Measurements from ENCODE around the gene PRDM5.
"Not testable (repeated sequence)": the region's sequence is repeated elsewhere in the genome, so short reads cannot be mapped to it uniquely, and the experiment has no call there.

The PRDM5 gene

DNA sequence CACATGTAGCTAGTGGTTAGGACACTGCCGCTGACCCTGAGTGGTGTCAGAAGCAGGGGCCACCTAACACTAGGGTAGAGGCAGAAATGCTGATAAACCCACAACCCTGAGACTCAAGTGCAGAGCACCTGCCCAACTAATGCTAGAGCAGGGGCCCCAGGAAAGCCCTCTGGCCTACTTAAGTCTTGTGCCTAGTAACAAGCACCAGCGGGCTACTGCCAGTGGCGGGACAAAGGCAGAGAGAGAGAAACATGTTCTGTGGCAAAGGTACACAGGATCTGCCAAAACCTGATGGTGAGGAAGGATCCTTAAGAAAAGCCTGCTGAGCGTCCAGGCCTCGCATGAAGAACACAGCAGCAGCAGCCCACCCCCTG is 172.4 kb downstream of the PRDM5 start:
- WGBS = 98% methylated on average over 5 of the region's 5 CpGs
- H3K9ac ChIP-seq (ENCODE audit: low read depth, low read length) = no peak overlapping the region
- H3K4me1 ChIP-seq (ENCODE audit: insufficient read depth, low read length) = peaks cover 6% of the 10 kb centered on the region; the same call in 1 of the 2 replicates
- no peak overlapping the region for H3K4me3 ChIP-seq (ENCODE audit: low read length)
- peaks cover 10% of the 10 kb centered on the region; the same call in 1 of the 2 replicates for H3K9me3 ChIP-seq (ENCODE audit: insufficient read depth, low read depth, low read length)
- H3K27ac ChIP-seq (ENCODE audit: low read depth, low read length) = no peak overlapping the region
- H3K27me3 ChIP-seq (ENCODE audit: insufficient read depth, low read length) = no peaks in the 10 kb centered on the region
- H3K36me3 ChIP-seq (ENCODE audit: insufficient read depth, low read length) = peaks cover 19% of the 10 kb centered on the region

DNA sequence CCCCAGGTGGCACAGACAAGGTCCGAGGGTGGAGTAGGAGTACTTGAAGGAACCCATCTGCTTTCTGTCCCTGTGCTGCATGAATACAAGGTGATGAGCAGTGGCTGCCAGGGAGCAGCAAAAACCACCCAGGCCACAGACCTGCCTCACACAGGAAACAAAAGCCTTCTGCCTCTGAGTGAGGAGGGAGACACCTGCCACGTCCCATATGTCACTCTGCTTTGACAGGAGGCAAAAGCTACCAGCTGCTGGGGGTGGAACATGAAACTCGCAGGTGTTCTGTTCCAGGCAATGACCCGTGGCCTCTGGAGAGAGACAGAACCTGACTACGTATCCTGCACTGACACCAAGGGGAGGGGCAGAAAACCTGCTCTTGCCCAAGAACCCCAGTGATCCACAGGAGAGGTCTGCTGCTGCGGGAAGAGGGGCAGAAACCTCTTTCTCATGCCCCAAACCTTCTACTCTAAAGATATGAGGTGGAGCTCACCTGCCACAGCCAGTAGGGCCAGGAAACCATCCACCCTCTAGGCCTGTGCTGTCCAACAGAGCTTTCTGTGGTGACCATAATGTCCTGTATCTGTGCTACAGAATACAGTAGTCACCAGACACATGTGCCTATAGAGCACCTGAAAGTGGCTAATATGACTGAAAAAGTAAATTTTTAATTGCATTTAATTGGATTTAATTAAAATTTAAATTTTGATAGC is 172.9 kb downstream of the PRDM5 start:
- Histone ChIP-seq H3K4me3 (ENCODE audit: low read length) (no peak overlapping the region), H3K4me1 (ENCODE audit: insufficient read depth, low read length) (peaks cover 6% of the 10 kb centered on the region; the same call in 1 of the 2 replicates), H3K9me3 (ENCODE audit: insufficient read depth, low read depth, low read length) (peaks cover 10% of the 10 kb centered on the region; the same call in 1 of the 2 replicates), H3K9ac (ENCODE audit: low read depth, low read length) (no peak overlapping the region), H3K27me3 (ENCODE audit: insufficient read depth, low read length) (no peaks in the 10 kb centered on the region), H3K27ac (ENCODE audit: low read depth, low read length) (no peak overlapping the region), H3K36me3 (ENCODE audit: insufficient read depth, low read length) (peaks cover 19% of the 10 kb centered on the region)
- 91% methylated on average over 6 of the region's 6 CpGs for WGBS

DNA sequence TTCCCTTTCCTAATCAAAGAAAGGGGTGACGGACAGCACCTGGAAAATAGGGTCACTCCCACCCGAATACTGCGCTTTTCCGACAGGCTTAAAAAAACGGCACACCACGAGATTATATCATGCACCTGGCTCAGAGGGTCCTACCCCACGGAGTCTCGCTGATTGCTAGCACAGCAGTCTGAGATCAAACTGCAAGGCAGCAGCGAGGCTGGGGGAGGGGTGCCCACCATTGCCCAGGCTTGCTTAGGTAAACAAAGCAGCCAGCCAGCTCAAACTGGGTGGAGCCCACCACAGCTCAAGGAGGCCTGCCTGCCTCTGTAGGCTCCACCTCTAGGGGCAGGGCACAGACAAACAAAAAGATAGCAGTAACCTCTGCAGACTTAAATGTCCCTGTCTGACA is 180.9 kb downstream of the PRDM5 start:
- Histone ChIP-seq H3K4me3 (ENCODE audit: low read length) (peak overlapping the region; percentile 37), H3K9ac (ENCODE audit: low read depth, low read length) (peak overlapping the region; percentile 57; the same call in 1 of the 2 replicates)
- not testable (repeated sequence) for H3K27ac ChIP-seq (ENCODE audit: low read depth, low read length); H3K27me3 ChIP-seq (ENCODE audit: insufficient read depth, low read length); H3K36me3 ChIP-seq (ENCODE audit: insufficient read depth, low read length); H3K4me1 ChIP-seq (ENCODE audit: insufficient read depth, low read length); H3K9me3 ChIP-seq (ENCODE audit: insufficient read depth, low read depth, low read length)
- WGBS = 60% methylated on average over 9 of the region's 9 CpGs

DNA sequence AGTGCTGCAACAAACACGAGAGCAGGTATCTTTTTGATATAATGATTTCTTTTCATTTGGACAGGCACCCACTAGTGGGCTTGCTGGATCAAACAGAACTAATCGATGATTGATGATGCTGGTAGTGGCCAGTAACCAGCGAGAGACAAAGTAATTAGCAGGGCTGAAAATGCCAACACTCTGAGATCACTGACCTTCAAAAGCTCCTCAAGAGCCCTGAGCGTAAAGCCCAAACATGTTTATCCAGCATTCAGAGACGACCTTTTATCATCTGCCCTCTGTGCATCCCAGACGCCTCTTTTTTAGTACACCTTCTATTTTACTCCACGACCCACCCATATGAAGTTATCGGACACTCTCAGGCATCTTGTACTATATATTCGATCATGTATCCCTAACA is 186.2 kb downstream of the PRDM5 start:
- no peaks in the 10 kb centered on the region for H3K36me3 ChIP-seq (ENCODE audit: insufficient read depth, low read length)
- no peak overlapping the region for H3K27ac ChIP-seq (ENCODE audit: low read depth, low read length)
- no peak overlapping the region for H3K9ac ChIP-seq (ENCODE audit: low read depth, low read length)
- 0 out of 2 replicates have a peak, but pooled peaks cover 4% of the 10 kb centered on the region for H3K4me1 ChIP-seq (ENCODE audit: insufficient read depth, low read length)
- H3K4me3 ChIP-seq (ENCODE audit: low read length) = no peak overlapping the region
- H3K9me3 ChIP-seq (ENCODE audit: insufficient read depth, low read depth, low read length) = no peaks in the 10 kb centered on the region
- WGBS = 91% methylated on average over 9 of the region's 9 CpGs
- H3K27me3 ChIP-seq (ENCODE audit: insufficient read depth, low read length) = no peaks in the 10 kb centered on the region

DNA sequence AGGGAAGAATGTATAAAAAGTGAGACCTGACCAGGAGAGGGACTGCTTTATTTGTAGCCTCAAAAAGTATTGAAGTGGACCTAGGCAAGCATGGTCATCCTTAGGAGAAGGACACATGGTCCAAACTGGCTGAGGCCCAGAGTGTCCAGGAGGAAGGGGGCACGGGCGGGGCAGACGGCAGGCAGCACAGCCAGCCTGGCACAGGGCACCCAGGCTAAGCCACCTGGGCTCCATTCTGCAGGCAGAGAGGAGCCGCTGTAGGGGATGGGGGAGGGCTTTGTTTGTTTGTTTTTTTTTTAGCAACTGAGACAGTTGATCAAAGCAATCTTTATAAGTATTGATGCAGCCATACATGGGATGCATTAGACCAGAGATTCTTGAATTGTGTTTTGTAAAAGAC is 188.6 kb downstream of the PRDM5 start:
- Histone ChIP-seq H3K4me3 (ENCODE audit: low read length) (no peak overlapping the region), H3K27ac (ENCODE audit: low read depth, low read length) (no peak overlapping the region), H3K36me3 (ENCODE audit: insufficient read depth, low read length) (no peaks in the 10 kb centered on the region), H3K9ac (ENCODE audit: low read depth, low read length) (no peak overlapping the region), H3K4me1 (ENCODE audit: insufficient read depth, low read length) (0 out of 2 replicates have a peak, but pooled peaks cover 11% of the 10 kb centered on the region), H3K27me3 (ENCODE audit: insufficient read depth, low read length) (no peaks in the 10 kb centered on the region), H3K9me3 (ENCODE audit: insufficient read depth, low read depth, low read length) (no peaks in the 10 kb centered on the region)
- WGBS = 97% methylated on average over 4 of the region's 4 CpGs

DNA sequence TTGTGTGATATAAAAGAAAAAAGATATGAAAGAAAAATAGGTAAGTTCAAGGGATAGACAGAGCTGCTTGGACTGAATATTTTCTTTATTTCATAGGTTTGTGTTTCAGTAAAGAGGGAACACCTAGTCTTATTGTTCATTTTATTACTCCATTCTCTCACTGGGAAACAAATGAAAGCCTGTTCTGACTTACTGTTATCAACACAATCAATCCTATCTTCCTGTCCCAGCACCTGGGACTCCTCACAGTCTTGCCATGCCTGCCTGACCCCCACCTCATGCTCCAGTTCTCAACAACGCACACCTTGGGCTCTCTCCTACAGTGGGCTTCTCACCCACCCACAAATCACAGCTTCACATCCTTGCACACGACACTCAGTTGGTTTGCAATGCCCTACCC is 189.5 kb downstream of the PRDM5 start:
- no peaks in the 10 kb centered on the region for H3K9me3 ChIP-seq (ENCODE audit: insufficient read depth, low read depth, low read length)
- H3K4me3 ChIP-seq (ENCODE audit: low read length) = no peak overlapping the region
- 0 out of 2 replicates have a peak, but pooled peaks cover 11% of the 10 kb centered on the region for H3K4me1 ChIP-seq (ENCODE audit: insufficient read depth, low read length)
- WGBS = 90% methylated on average over 2 of the region's 2 CpGs
- no peak overlapping the region for H3K27ac ChIP-seq (ENCODE audit: low read depth, low read length)
- no peaks in the 10 kb centered on the region for H3K27me3 ChIP-seq (ENCODE audit: insufficient read depth, low read length)
- no peak overlapping the region for H3K9ac ChIP-seq (ENCODE audit: low read depth, low read length)
- H3K36me3 ChIP-seq (ENCODE audit: insufficient read depth, low read length) = no peaks in the 10 kb centered on the region

DNA sequence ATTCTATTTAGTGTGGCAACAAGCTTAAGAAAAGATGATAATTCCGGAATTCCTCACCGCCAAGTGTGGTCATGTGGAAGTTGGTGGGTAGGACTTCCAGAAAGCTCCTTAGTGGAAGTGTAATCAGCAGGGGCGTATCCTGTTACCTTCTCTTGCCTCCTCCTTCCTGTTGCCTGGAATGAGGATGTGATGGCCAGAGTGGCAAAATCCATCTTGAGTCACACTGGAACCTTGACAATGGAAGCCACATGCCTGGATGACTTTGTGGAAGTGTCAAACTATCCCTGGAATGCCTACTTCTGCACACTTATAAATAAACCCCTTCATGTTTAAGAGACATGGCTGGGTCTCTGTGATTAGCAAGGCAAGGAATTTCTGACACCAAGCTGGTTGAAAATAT is 191.0 kb downstream of the PRDM5 start:
- 0 out of 2 replicates have a peak, but pooled peaks cover 11% of the 10 kb centered on the region for H3K4me1 ChIP-seq (ENCODE audit: insufficient read depth, low read length)
- no peak overlapping the region for H3K27ac ChIP-seq (ENCODE audit: low read depth, low read length)
- no peaks in the 10 kb centered on the region for H3K9me3 ChIP-seq (ENCODE audit: insufficient read depth, low read depth, low read length)
- WGBS = 97% methylated on average over 3 of the region's 3 CpGs
- no peak overlapping the region for H3K4me3 ChIP-seq (ENCODE audit: low read length)
- H3K9ac ChIP-seq (ENCODE audit: low read depth, low read length) = no peak overlapping the region
- H3K27me3 ChIP-seq (ENCODE audit: insufficient read depth, low read length) = no peaks in the 10 kb centered on the region
- H3K36me3 ChIP-seq (ENCODE audit: insufficient read depth, low read length) = no peaks in the 10 kb centered on the region

DNA sequence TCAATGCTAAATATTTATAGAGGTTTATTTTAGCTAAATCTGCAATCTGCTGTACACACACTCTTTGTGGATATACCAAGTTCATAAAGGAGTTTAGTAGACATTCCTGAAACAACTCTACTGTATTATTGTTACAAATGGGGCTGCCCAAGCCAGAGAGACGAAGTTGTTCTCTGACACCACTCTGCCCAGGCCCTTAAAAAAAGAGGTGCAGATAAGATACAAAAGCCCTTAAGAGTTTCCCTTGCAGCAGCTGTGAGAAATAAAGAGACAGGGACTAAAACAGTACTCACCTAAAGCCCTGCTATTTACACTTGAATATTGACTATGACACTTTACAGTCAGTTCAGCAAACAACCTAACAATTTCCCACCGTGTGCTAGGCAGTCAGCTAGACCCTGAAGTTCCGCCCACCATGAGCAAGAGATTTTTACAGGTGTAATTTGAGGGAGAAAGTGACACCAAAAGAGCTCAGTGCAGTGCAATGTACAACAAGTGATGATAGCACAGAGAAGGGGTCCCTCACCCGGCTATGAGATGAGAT is 191.7 kb downstream of the PRDM5 start:
- H3K27me3 ChIP-seq (ENCODE audit: insufficient read depth, low read length) = no peaks in the 10 kb centered on the region
- no peak overlapping the region for H3K4me3 ChIP-seq (ENCODE audit: low read length)
- H3K9me3 ChIP-seq (ENCODE audit: insufficient read depth, low read depth, low read length) = no peaks in the 10 kb centered on the region
- no peaks in the 10 kb centered on the region for H3K36me3 ChIP-seq (ENCODE audit: insufficient read depth, low read length)
- no peak overlapping the region for H3K9ac ChIP-seq (ENCODE audit: low read depth, low read length)
- H3K4me1 ChIP-seq (ENCODE audit: insufficient read depth, low read length) = 0 out of 2 replicates have a peak, but pooled peaks cover 11% of the 10 kb centered on the region
- 76% methylated on average over 4 of the region's 4 CpGs for WGBS
- no peak overlapping the region for H3K27ac ChIP-seq (ENCODE audit: low read depth, low read length)

DNA sequence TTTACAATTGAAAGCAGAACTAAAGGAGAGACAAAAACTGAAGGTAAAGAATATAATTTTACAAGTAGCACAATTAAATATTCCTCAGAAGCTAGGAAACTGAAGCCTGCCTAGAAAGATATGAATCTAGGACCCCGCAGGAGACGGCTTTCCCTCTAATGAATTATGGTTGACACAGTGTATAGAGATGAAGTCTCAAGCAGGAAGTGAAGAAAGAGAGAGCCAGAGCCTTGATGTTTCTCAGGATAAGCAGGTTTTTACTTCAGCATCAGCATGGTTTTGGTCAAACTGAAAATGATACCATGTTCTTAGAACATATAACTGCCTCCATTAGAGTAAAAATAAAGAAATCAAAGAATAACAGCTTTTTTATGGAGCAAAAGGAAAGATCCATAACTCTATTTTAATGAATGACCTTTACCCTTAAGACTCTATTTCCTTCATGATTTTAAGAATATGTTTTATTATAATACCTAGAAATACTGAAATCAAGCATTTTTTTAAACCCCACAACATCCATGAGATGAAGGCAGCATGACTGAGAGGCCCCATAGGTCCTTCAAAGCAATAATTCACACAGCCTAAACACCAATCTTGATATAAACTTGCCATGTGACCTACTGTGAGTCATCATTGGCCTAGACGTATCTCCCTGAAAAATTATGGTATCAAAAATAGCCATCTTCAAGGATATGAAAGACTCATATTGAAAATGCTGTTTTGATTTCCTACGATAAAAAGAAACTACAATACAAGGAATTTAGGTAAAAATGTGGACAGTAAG is 193.4 kb downstream of the PRDM5 start:
- Histone ChIP-seq H3K4me3 (ENCODE audit: low read length) (no peak overlapping the region), H3K9me3 (ENCODE audit: insufficient read depth, low read depth, low read length) (no peaks in the 10 kb centered on the region), H3K27ac (ENCODE audit: low read depth, low read length) (no peak overlapping the region), H3K4me1 (ENCODE audit: insufficient read depth, low read length) (0 out of 2 replicates have a peak, but pooled peaks cover 11% of the 10 kb centered on the region), H3K9ac (ENCODE audit: low read depth, low read length) (no peak overlapping the region), H3K36me3 (ENCODE audit: insufficient read depth, low read length) (no peaks in the 10 kb centered on the region), H3K27me3 (ENCODE audit: insufficient read depth, low read length) (no peaks in the 10 kb centered on the region)
- WGBS = over 99% methylated on average over 3 of the region's 4 CpGs

DNA sequence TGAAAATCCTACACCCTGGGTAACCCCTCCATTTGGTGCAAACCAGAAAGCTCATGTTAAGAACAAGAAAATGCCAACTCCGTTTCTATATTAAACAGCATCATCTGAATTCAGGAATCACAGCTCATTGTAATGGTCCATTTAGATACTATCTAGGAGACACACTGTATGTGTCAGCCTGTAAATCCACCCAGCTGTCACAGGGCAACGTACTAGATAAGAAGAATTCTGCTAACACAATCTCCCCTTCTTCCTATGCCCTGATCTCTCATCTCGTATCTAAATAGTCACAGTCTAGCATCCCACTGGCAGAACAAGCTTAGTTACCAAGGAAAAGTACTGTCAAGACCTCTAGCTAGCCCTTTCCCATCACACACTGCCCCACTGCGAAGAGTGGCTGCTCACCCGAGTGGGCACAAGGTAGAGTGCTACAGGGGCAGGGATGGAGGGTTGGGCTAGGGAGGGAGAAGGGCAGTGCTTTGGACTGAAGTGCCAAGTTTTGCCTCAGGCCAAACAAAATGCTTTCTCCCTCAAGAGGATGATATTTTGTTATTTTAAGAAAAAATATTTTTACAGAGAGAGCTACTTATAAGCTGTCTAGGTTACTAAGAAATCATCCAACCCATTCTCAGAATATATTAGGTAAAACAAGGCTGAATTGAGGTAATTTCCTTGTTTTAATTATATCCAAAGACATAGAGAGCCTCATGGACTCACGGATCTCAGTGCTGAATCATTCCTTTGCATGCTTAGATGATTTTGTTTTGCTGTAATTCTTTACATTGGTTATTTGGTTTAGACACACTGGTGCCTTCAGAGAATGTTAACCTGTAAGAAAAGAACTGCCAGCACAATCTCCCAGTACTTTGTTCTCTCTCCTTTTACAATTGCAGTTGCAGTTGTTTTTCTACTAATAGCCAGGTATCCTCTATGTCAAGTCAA is 196.6 kb downstream of the PRDM5 start:
- WGBS = 90% methylated on average over 5 of the region's 6 CpGs
- H3K27me3 ChIP-seq (ENCODE audit: insufficient read depth, low read length) = no peaks in the 10 kb centered on the region
- H3K36me3 ChIP-seq (ENCODE audit: insufficient read depth, low read length) = no peaks in the 10 kb centered on the region
- no peak overlapping the region for H3K4me3 ChIP-seq (ENCODE audit: low read length)
- no peaks in the 10 kb centered on the region for H3K9me3 ChIP-seq (ENCODE audit: insufficient read depth, low read depth, low read length)
- peaks cover 28% of the 10 kb centered on the region for H3K4me1 ChIP-seq (ENCODE audit: insufficient read depth, low read length)
- H3K9ac ChIP-seq (ENCODE audit: low read depth, low read length) = no peak overlapping the region
- H3K27ac ChIP-seq (ENCODE audit: low read depth, low read length) = no peak overlapping the region

All from HUES64 (cell line).